Upper lobe of right lung (tissue), 1 donor: ENCODE results near the gene APBB2. TPM values are rescaled to one million over a fixed set of nuclear protein-coding genes. Genes with fewer than 3 reads are reported as not detected.

Experiments
- ATAC-seq: fragments of 200-7000 bp; cut with Tn5 transposase; one replicate; pipeline ENCODE4 v1.9.1; 2020; ENCODE audit warnings: mild to moderate bottlenecking, moderate library complexity
- DNase-seq: peaks from one replicate; pipeline ENCODE4 v3.0.0-alpha.2; 2020
- H3K27ac ChIP-seq: fragments of 200-600 bp; one replicate; pipeline ENCODE4 v1.8.0; 2022
- H3K27me3 ChIP-seq: fragments of 200-600 bp; one replicate; pipeline ENCODE4 v1.8.0; 2022; ENCODE audit warnings: mild to moderate bottlenecking
- H3K36me3 ChIP-seq: fragments of 200-600 bp; one replicate; pipeline ENCODE4 v1.8.0; 2022
- H3K4me1 ChIP-seq: fragments of 200-600 bp; one replicate; pipeline ENCODE4 v1.8.0; 2022
- H3K4me3 ChIP-seq: fragments of 200-600 bp; one replicate; pipeline ENCODE4 v1.8.0; 2022; ENCODE audit warnings: mild to moderate bottlenecking
- H3K9me3 ChIP-seq: fragments of 200-600 bp; one replicate; pipeline ENCODE4 v1.8.0; 2022
- intact Hi-C: fragments of 100-400 bp; cut with DNase I; formaldehyde crosslinking; loops from one replicate; pipeline ENCODE4 v1.11.0; 2022
- total RNA-seq: library from RNA; stranded (reverse); fragmentation: NEBNext Ultra II Directional; extraction: Animal tissue kit (Norgen Biotek cat#: 25700); gene quantifications from one replicate; pipeline ENCODE4 v1.2.1, GENCODE V29; 2021
- TF ChIP-seq, protein P1 (sequence below): fragments of 200-600 bp; IDR thresholded peaks from one replicate; pipeline ENCODE4 v1.8.0; 2022; ENCODE audit warnings: antibody characterized with exemption
- donor health status: DM: no; HTN: yes; CAD: no; lungs with severe emphysema.

APBB2 gene
- total RNA-seq, 1 donor from 2014 or later = 88.2 TPM

DNA sequence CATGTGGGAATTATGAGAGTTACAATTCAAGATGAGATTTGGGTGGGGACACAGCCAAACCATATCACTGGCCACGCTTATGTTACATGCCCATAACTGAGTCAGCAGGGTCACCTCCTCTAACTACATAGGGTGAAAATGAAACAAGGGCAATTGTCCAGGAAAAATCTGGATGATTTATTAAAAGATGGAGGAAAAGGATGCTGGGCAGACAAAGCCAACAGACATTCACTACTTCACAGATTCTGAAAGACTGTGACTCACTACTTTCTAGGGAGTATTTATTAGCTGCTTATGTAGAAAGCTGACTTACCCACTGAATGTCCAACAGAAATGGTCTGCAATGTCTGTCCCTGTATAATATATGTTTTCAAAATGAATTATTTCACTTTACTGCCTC lies 72.4 kb downstream of the APBB2 start:
- TF ChIP-seq, protein P1, sequence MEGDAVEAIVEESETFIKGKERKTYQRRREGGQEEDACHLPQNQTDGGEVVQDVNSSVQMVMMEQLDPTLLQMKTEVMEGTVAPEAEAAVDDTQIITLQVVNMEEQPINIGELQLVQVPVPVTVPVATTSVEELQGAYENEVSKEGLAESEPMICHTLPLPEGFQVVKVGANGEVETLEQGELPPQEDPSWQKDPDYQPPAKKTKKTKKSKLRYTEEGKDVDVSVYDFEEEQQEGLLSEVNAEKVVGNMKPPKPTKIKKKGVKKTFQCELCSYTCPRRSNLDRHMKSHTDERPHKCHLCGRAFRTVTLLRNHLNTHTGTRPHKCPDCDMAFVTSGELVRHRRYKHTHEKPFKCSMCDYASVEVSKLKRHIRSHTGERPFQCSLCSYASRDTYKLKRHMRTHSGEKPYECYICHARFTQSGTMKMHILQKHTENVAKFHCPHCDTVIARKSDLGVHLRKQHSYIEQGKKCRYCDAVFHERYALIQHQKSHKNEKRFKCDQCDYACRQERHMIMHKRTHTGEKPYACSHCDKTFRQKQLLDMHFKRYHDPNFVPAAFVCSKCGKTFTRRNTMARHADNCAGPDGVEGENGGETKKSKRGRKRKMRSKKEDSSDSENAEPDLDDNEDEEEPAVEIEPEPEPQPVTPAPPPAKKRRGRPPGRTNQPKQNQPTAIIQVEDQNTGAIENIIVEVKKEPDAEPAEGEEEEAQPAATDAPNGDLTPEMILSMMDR = no peak

GRCh38 chr4:41140410-41140809 lies 73.9 kb downstream of the APBB2 start:
- intact Hi-C loops = no loop called here
- ATAC-seq = no peak

More for the DNA sequence above, 72.4 kb downstream of the APBB2 start:
- ATAC-seq = no peak
- DNase-seq = no peak
- Histone ChIP-seq H3K4me1 (peaks cover 48% of the 10 kb centered on the region), H3K9me3 (no peaks in the 10 kb centered on the region), H3K36me3 (no peaks in the 10 kb centered on the region), H3K4me3 (no peak overlapping the region), H3K27me3 (no peaks in the 10 kb centered on the region), H3K27ac (peak overlapping the region; percentile 77)
- intact Hi-C loops = no loop called here

DNA sequence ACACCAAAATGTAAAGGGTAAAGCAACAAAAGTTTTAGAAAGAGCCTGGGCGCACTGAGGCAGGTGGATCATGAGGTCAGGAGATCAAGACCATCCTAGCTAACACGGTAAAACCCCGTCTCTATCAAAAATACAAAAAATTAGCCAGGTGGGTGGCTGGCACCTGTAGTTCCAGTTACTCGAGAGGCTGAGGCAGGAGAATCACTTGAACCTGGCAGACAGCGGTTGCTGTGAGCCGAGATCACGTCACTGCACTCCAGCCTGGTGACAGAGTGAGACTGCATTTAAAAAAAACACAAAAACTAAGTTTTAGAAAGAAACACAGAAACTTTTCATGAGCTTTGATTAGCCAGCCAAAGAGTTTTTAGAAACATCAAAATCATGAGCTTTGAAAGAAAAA lies 76.5 kb downstream of the APBB2 start:
- H3K36me3 ChIP-seq = no peaks in the 10 kb centered on the region
- H3K9me3 ChIP-seq = no peaks in the 10 kb centered on the region
- H3K27me3 ChIP-seq = no peaks in the 10 kb centered on the region
- H3K4me1 ChIP-seq = peaks cover 44% of the 10 kb centered on the region
- DNase-seq (no peak), ATAC-seq (no peak)
- TF ChIP-seq, protein P1 = no peak
- H3K27ac ChIP-seq = no peak overlapping the region
- intact Hi-C loops = no loop called here
- no peak overlapping the region for H3K4me3 ChIP-seq

More at GRCh38 chr4:41140410-41140809, 73.9 kb downstream of the APBB2 start:
- H3K27ac ChIP-seq = no peak overlapping the region
- H3K36me3 ChIP-seq = no peaks in the 10 kb centered on the region
- H3K9me3 ChIP-seq = no peaks in the 10 kb centered on the region
- H3K4me1 ChIP-seq = peaks cover 45% of the 10 kb centered on the region
- no peak for DNase-seq
- no peaks in the 10 kb centered on the region for H3K27me3 ChIP-seq
- no peak overlapping the region for H3K4me3 ChIP-seq
- TF ChIP-seq, protein P1 = no peak

DNA sequence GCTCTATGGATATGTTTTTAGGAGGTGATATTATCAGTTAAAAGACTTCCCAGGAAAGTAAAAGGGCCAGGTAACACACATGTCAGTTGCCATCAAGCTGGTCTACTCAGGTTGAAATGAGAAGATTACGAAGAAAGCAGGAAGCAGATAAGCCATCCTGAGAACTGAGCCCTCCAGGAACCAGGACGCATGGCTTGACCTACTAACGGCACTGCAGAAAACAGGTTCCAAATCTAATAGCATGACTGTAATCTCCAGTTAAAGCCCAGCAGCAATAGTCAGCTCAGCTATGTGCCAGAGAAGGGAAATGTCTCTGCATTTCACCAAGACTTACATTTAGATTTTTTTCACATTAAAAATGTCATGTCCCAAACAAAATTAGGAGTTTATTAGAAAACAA lies 77.9 kb downstream of the APBB2 start:
- no peak for ATAC-seq
- no peaks in the 10 kb centered on the region for H3K27me3 ChIP-seq
- TF ChIP-seq, protein P1 = no peak
- peaks cover 34% of the 10 kb centered on the region for H3K4me1 ChIP-seq
- DNase-seq = no peak
- H3K4me3 ChIP-seq = no peak overlapping the region
- no peaks in the 10 kb centered on the region for H3K36me3 ChIP-seq
- no peak overlapping the region for H3K27ac ChIP-seq
- no peaks in the 10 kb centered on the region for H3K9me3 ChIP-seq
- intact Hi-C loops = no loop called here

- intact Hi-C loops = no loop called here
- H3K4me3 ChIP-seq = no peak overlapping the region
- peaks cover 34% of the 10 kb centered on the region for H3K4me1 ChIP-seq
- no peaks in the 10 kb centered on the region for H3K27me3 ChIP-seq
- ATAC-seq = no peak
- TF ChIP-seq, protein P1 = no peak
- H3K27ac ChIP-seq = no peak overlapping the region
- DNase-seq = no peak
- H3K36me3 ChIP-seq = no peaks in the 10 kb centered on the region
- H3K9me3 ChIP-seq = no peaks in the 10 kb centered on the region
Measured at GRCh38 chr4:41135801-41136200, 78.5 kb downstream of the APBB2 start.

DNA sequence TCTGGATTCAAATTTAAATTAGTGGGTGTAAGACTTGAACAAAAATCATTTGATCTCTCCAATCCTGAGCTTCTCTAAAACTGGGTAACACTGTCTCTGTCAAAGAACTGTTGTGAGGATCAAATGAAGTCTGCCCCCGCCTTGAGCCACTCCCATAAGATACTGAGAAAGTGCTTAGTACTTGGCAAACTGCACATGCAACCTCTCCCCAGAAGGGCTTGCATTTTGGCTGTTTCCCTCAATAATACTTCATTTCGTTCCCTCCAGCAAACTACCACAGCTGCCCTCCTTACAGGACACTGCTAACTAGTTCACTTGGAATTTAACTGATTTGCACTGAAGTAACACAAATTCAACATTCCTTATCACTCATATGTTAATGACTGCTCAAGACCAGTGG lies 79.8 kb downstream of the APBB2 start:
- DNase-seq = no peak
- no peak overlapping the region for H3K4me3 ChIP-seq
- H3K27ac ChIP-seq = no peak overlapping the region
- TF ChIP-seq, protein P1 = no peak
- peak; percentile 57 for ATAC-seq
- H3K36me3 ChIP-seq = no peaks in the 10 kb centered on the region
- intact Hi-C loops = no loop called here
- peaks cover 39% of the 10 kb centered on the region for H3K4me1 ChIP-seq
- H3K27me3 ChIP-seq = no peaks in the 10 kb centered on the region
- no peaks in the 10 kb centered on the region for H3K9me3 ChIP-seq
